GM12874 (cell line): ENCODE results near the gene CNPY4.

Source experiments
- CTCF ChIP-seq: IDR thresholded peaks from 2 replicates; pipeline ENCODE4 v1.5.1; 2011; ENCODE audit warnings: low read depth, mild to moderate bottlenecking, control low read depth, low read length, moderate library complexity; ENCODE audit not compliant: insufficient read depth

CNPY4 gene

GRCh38 chr7:100111914-100112313 is 7.5 kb upstream of the CNPY4 start:
- no peak for TF ChIP-seq CTCF

GRCh38 chr7:100115026-100115425 is 4.4 kb upstream of the CNPY4 start:
- no peak for TF ChIP-seq CTCF

- no peak for TF ChIP-seq CTCF
Observed at GRCh38 chr7:100118388-100119071, 904 bp upstream of the CNPY4 start.

- no peak for TF ChIP-seq CTCF
Observed at GRCh38 chr7:100119970-100120732, 717 bp downstream of the CNPY4 start.

GRCh38 chr7:100120733-100121036 is 1.3 kb downstream of the CNPY4 start:
- no peak for TF ChIP-seq CTCF

- TF ChIP-seq CTCF, result no peak
Observed at GRCh38 chr7:100122067-100122466, 2.6 kb downstream of the CNPY4 start.

- TF ChIP-seq CTCF, result no peak
Observed at GRCh38 chr7:100122568-100122967, 3.1 kb downstream of the CNPY4 start.
